ENCODE measurements around the gene VSIG10L.

Gene VSIG10L

GRCh38 chr19:51341976-51342580, at the start of gene VSIG10L:
VSIG10L (minus strand) TSS chr19:51342139; CDS start chr19:51342124, 15 bp downstream.
- H3K27me3 Mint-ChIP-seq = peaks cover 4% of the 10 kb centered on the region
- H3K9me3 Mint-ChIP-seq = no peaks in the 10 kb centered on the region
- peak within 1 kb of the TSS; percentile 52 for H3K27ac Mint-ChIP-seq
- peaks cover 30% of the 10 kb centered on the region for H3K4me1 Mint-ChIP-seq
- DNase-seq = no peak
- peak within 1 kb of the TSS; percentile 55 for H3K4me3 Mint-ChIP-seq
- H3K36me3 Mint-ChIP-seq (ENCODE audit: low read depth) = peaks cover 8% of the 10 kb centered on the region
- no peak for ATAC-seq

- no peak for DNase-seq
- Mint-ChIP-seq H3K4me1 (peaks cover 59% of the 10 kb centered on the region), H3K4me3 (no peak overlapping the region), H3K27ac (no peak overlapping the region), H3K27me3 (no peaks in the 10 kb centered on the region), H3K36me3 (ENCODE audit: low read depth) (peaks cover 12% of the 10 kb centered on the region), H3K9me3 (no peaks in the 10 kb centered on the region)
- no peak for ATAC-seq
These were observed 49.2 kb upstream of the VSIG10L start for GRCh38 chr19:51391073-51391611.

- no peaks in the 10 kb centered on the region for H3K27me3 Mint-ChIP-seq
- DNase-seq = no peak
- ATAC-seq = no peak
- no peak overlapping the region for H3K4me3 Mint-ChIP-seq
- no peak overlapping the region for H3K27ac Mint-ChIP-seq
- peaks cover 45% of the 10 kb centered on the region for H3K4me1 Mint-ChIP-seq
- no peaks in the 10 kb centered on the region for H3K9me3 Mint-ChIP-seq
- H3K36me3 Mint-ChIP-seq (ENCODE audit: low read depth) = no peaks in the 10 kb centered on the region
These were observed 47.2 kb upstream of the VSIG10L start for GRCh38 chr19:51389143-51389542.

GRCh38 chr19:51387924-51388389, 46.0 kb upstream of the VSIG10L start, which contains the start of gene LIM2:
LIM2 (minus strand) TSS chr19:51387974; CDS start chr19:51387443, 531 bp downstream.
- no peak within 1 kb of the TSS for H3K27ac Mint-ChIP-seq
- H3K4me3 Mint-ChIP-seq = peak within 1 kb of the TSS; percentile 6
- no peaks in the 10 kb centered on the region for H3K36me3 Mint-ChIP-seq (ENCODE audit: low read depth)
- no peaks in the 10 kb centered on the region for H3K9me3 Mint-ChIP-seq
- ATAC-seq (no peak), DNase-seq (no peak)
- H3K4me1 Mint-ChIP-seq = peaks cover 36% of the 10 kb centered on the region
- no peaks in the 10 kb centered on the region for H3K27me3 Mint-ChIP-seq

- Mint-ChIP-seq H3K4me3 (peak overlapping the region; percentile 6), H3K9me3 (no peaks in the 10 kb centered on the region), H3K27ac (no peak overlapping the region), H3K36me3 (ENCODE audit: low read depth) (no peaks in the 10 kb centered on the region), H3K27me3 (no peaks in the 10 kb centered on the region), H3K4me1 (peaks cover 33% of the 10 kb centered on the region)
- ATAC-seq (no peak), DNase-seq (no peak)
These were observed 45.1 kb upstream of the VSIG10L start for GRCh38 chr19:51386882-51387520.

GRCh38 chr19:51382004-51382403, 40.1 kb upstream of the VSIG10L start:
- ATAC-seq = no peak
- no peaks in the 10 kb centered on the region for H3K36me3 Mint-ChIP-seq (ENCODE audit: low read depth)
- H3K4me3 Mint-ChIP-seq = no peak overlapping the region
- H3K27me3 Mint-ChIP-seq = no peaks in the 10 kb centered on the region
- no peaks in the 10 kb centered on the region for H3K9me3 Mint-ChIP-seq
- no peak for DNase-seq
- no peak overlapping the region for H3K27ac Mint-ChIP-seq
- H3K4me1 Mint-ChIP-seq = peaks cover 34% of the 10 kb centered on the region

GRCh38 chr19:51380379-51380778, 38.4 kb upstream of the VSIG10L start:
- Mint-ChIP-seq H3K36me3 (ENCODE audit: low read depth) (no peaks in the 10 kb centered on the region), H3K27me3 (no peaks in the 10 kb centered on the region), H3K27ac (peak overlapping the region; percentile 49), H3K4me1 (peaks cover 47% of the 10 kb centered on the region), H3K9me3 (no peaks in the 10 kb centered on the region), H3K4me3 (no peak overlapping the region)
- DNase-seq = peak; percentile 7
- no peak for ATAC-seq

GRCh38 chr19:51377422-51377821, 35.5 kb upstream of the VSIG10L start:
- Mint-ChIP-seq H3K4me1 (peaks cover 72% of the 10 kb centered on the region), H3K27ac (no peak overlapping the region), H3K4me3 (no peak overlapping the region), H3K27me3 (peaks cover 2% of the 10 kb centered on the region), H3K9me3 (peaks cover 7% of the 10 kb centered on the region), H3K36me3 (ENCODE audit: low read depth) (peaks cover 5% of the 10 kb centered on the region)
- DNase-seq (no peak), ATAC-seq (no peak)

- peak; percentile 73 for DNase-seq
- Mint-ChIP-seq H3K4me1 (peaks cover 73% of the 10 kb centered on the region), H3K4me3 (peak overlapping the region; percentile 66), H3K36me3 (ENCODE audit: low read depth) (peaks cover 15% of the 10 kb centered on the region), H3K9me3 (peaks cover 7% of the 10 kb centered on the region), H3K27me3 (peaks cover 2% of the 10 kb centered on the region), H3K27ac (peak overlapping the region; percentile 92)
- ATAC-seq = peak; percentile 44
These were observed 33.7 kb upstream of the VSIG10L start for GRCh38 chr19:51375504-51376221.

GRCh38 chr19:51372649-51373504, 30.9 kb upstream of the VSIG10L start, which contains the start of gene NKG7:
NKG7 (minus strand) TSS chr19:51372654; CDS start chr19:51372535, 119 bp downstream.
- Mint-ChIP-seq H3K4me3 (peak within 1 kb of the TSS; percentile 100), H3K27me3 (peaks cover 2% of the 10 kb centered on the region), H3K27ac (peak within 1 kb of the TSS; percentile 92), H3K36me3 (ENCODE audit: low read depth) (peaks cover 28% of the 10 kb centered on the region), H3K4me1 (peaks cover 71% of the 10 kb centered on the region), H3K9me3 (peaks cover 7% of the 10 kb centered on the region)
- peak; percentile 86 for DNase-seq
- ATAC-seq = peak; percentile 82

- Mint-ChIP-seq H3K9me3 (peaks cover 7% of the 10 kb centered on the region), H3K4me3 (peak overlapping the region; percentile 100), H3K4me1 (peaks cover 73% of the 10 kb centered on the region), H3K36me3 (ENCODE audit: low read depth) (peaks cover 33% of the 10 kb centered on the region), H3K27me3 (peaks cover 2% of the 10 kb centered on the region), H3K27ac (peak overlapping the region; percentile 92)
- ATAC-seq (no peak), DNase-seq (peak; percentile 34)
These were observed 30.2 kb upstream of the VSIG10L start for GRCh38 chr19:51372021-51372648.

GRCh38 chr19:51371186-51371690, 29.3 kb upstream of the VSIG10L start:
- Mint-ChIP-seq H3K27ac (peak overlapping the region; percentile 92), H3K4me1 (peaks cover 69% of the 10 kb centered on the region), H3K27me3 (peaks cover 2% of the 10 kb centered on the region), H3K36me3 (ENCODE audit: low read depth) (peaks cover 40% of the 10 kb centered on the region), H3K9me3 (peaks cover 7% of the 10 kb centered on the region), H3K4me3 (peak overlapping the region; percentile 100)
- DNase-seq = no peak
- ATAC-seq = no peak

- H3K27ac Mint-ChIP-seq = peak overlapping the region; percentile 92
- H3K4me3 Mint-ChIP-seq = peak overlapping the region; percentile 100
- H3K9me3 Mint-ChIP-seq = peaks cover 7% of the 10 kb centered on the region
- peaks cover 65% of the 10 kb centered on the region for H3K4me1 Mint-ChIP-seq
- peaks cover 2% of the 10 kb centered on the region for H3K27me3 Mint-ChIP-seq
- DNase-seq (no peak), ATAC-seq (no peak)
- peaks cover 40% of the 10 kb centered on the region for H3K36me3 Mint-ChIP-seq (ENCODE audit: low read depth)
These were observed 28.3 kb upstream of the VSIG10L start for GRCh38 chr19:51370230-51370629.

All from activated naive CD8-positive, alpha-beta T cell treated with anti-CD3 and anti-CD28 coated beads, Interleukin-2, amount 50 U/mL, for 24 hours (primary cell).